A673 (cell line): ENCODE results near the gene EXOC6B.
"Not testable (repeated sequence)": the region's sequence is repeated elsewhere in the genome, so short reads cannot be mapped to it uniquely, and the experiment has no call there.

ENCODE experiments used
- EZH2 ChIP-seq: fragments of 200-600 bp; sonication (generic); IDR thresholded peaks from 2 replicates; pipeline ENCODE4 v1.6.1; 2017; ENCODE audit warnings: borderline replicate concordance, low read depth, mild to moderate bottlenecking, mixed read lengths, antibody characterized with exemption, low read length; ENCODE audit not compliant: poor library complexity, severe bottlenecking
- TF ChIP-seq, protein P1 (sequence below): fragments of 300-800, 200-600 bp; sonication (generic); conservative IDR thresholded peaks from 2 replicates; pipeline ENCODE4 v1.5.1; 2017; ENCODE audit warnings: low read depth, mild to moderate bottlenecking, antibody characterized with exemption, low read length, moderate library complexity, mixed read lengths

DNA sequence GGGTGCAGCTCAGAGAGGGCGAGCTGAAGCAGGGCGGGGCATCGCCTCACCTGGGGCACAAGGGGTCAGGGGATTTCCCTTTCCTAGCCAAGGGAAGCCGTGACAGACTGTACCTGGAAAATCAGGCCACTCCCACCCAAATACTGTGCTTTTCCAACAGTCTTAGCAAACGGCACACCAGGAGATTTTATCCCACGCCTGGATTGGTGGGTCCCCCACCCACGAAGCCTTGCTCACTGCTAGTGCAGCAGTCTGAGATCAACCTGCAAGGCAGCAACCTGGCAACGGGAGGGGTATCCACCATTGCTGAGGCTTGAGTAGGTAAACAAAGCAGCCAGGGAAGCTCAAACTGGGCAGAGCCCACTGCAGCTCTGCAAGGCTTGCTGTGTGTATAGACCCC, 184.6 kb downstream of the EXOC6B start:
- TF ChIP-seq, protein P1, sequence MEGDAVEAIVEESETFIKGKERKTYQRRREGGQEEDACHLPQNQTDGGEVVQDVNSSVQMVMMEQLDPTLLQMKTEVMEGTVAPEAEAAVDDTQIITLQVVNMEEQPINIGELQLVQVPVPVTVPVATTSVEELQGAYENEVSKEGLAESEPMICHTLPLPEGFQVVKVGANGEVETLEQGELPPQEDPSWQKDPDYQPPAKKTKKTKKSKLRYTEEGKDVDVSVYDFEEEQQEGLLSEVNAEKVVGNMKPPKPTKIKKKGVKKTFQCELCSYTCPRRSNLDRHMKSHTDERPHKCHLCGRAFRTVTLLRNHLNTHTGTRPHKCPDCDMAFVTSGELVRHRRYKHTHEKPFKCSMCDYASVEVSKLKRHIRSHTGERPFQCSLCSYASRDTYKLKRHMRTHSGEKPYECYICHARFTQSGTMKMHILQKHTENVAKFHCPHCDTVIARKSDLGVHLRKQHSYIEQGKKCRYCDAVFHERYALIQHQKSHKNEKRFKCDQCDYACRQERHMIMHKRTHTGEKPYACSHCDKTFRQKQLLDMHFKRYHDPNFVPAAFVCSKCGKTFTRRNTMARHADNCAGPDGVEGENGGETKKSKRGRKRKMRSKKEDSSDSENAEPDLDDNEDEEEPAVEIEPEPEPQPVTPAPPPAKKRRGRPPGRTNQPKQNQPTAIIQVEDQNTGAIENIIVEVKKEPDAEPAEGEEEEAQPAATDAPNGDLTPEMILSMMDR = not testable (repeated sequence)
- TF ChIP-seq EZH2 = not testable (repeated sequence)
